Transverse colon (tissue), 3 donors: ENCODE measurements around the gene ZNF860.

ENCODE experiments used
- POLR2A ChIP-seq: fragments of 450-650 bp; IDR thresholded peaks from one replicate; pipeline ENCODE4 v1.6.1; 2016; ENCODE audit warnings: antibody characterized with exemption, mild to moderate bottlenecking, moderate library complexity
- TF ChIP-seq, protein P1 (sequence below), 5 experiments: fragments of 200-600 bp in 3 of 5; fragments of 450-650 bp in 2 of 5; sonication (generic) in 3 of 5; IDR thresholded peaks; 1 replicate in 2 of 5; 2 replicates in 3 of 5; pipeline ENCODE4 v1.5.1; 2016 to 2017; ENCODE audit warnings: antibody characterized with exemption in 5 of 5, inconsistent platforms in 3 of 5, mild to moderate bottlenecking in 2 of 5, moderate library complexity in 1 of 5

DNA sequence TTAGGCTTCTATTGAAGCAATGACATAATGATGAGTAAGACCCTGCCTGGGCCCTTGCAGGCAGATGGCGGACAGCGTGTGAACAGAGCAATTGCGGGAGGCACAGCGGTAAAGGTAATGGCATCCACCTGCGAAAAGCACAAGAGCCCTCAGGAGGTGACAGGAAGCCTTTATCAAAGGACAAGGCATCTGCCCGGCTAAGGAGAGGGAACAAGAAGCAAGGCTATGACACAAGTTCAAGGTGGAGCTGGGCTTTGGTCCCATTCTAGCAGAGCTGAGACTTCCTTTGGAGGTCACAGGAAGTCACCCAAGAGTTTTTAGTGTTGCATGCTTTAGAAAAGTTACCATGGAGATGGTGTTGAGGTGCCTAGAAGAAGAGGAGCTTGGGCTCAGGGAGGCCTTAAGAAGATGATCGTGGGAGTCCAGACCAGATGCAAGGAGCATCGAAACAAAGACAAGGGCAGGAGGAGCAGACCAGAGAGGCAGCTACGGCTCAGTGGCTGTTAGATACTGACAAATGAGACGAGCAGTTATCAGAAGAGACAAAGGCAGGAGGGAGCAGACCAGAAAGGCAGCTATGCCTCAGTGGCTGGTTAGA is 35.0 kb upstream of the ZNF860 start:
- TF ChIP-seq, protein P1, sequence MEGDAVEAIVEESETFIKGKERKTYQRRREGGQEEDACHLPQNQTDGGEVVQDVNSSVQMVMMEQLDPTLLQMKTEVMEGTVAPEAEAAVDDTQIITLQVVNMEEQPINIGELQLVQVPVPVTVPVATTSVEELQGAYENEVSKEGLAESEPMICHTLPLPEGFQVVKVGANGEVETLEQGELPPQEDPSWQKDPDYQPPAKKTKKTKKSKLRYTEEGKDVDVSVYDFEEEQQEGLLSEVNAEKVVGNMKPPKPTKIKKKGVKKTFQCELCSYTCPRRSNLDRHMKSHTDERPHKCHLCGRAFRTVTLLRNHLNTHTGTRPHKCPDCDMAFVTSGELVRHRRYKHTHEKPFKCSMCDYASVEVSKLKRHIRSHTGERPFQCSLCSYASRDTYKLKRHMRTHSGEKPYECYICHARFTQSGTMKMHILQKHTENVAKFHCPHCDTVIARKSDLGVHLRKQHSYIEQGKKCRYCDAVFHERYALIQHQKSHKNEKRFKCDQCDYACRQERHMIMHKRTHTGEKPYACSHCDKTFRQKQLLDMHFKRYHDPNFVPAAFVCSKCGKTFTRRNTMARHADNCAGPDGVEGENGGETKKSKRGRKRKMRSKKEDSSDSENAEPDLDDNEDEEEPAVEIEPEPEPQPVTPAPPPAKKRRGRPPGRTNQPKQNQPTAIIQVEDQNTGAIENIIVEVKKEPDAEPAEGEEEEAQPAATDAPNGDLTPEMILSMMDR (IDR thresholded peaks at IDR 0.05), result no peak
- no peak for TF ChIP-seq POLR2A
